ENCODE results near the gene HAUS8.

DNA sequence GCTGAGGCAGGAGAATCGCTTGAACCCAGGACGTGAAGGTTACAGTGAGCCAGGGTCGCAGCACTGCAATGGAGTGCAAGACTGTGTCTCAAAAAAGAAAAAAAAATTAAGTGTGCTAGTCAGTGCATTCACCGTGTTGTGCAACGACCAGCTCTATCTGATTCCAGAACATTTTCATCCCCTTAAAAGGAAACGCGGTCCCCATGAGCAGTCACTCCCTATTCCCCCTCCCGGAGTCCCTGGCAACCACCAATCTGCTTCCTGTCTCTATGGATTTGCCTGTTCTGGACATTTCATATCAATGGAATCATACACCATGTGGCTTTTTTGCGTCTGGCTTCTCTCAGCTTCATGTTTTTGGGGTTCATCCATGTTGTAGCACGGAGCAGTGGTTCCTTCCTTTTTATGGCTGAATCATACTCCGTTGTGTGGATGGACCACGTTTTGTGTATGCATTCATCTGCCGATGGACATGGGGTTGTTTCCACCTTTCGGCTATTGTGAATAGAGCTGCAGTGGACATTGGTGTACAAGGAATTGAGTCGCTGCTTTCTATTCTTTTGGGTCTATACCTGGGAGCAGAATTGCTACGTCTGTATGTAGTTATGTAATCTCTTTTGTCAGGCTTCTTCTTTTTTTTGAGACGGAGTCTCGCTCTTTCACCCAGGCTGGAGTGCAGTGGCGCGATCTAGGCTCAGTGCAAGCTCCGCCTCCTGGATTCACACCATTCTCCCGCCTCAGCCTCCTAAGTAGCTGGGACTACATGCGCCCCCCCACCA lies 20.1 kb upstream of the HAUS8 start:
- TF ChIP-seq, protein P1, sequence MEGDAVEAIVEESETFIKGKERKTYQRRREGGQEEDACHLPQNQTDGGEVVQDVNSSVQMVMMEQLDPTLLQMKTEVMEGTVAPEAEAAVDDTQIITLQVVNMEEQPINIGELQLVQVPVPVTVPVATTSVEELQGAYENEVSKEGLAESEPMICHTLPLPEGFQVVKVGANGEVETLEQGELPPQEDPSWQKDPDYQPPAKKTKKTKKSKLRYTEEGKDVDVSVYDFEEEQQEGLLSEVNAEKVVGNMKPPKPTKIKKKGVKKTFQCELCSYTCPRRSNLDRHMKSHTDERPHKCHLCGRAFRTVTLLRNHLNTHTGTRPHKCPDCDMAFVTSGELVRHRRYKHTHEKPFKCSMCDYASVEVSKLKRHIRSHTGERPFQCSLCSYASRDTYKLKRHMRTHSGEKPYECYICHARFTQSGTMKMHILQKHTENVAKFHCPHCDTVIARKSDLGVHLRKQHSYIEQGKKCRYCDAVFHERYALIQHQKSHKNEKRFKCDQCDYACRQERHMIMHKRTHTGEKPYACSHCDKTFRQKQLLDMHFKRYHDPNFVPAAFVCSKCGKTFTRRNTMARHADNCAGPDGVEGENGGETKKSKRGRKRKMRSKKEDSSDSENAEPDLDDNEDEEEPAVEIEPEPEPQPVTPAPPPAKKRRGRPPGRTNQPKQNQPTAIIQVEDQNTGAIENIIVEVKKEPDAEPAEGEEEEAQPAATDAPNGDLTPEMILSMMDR (IDR thresholded peaks at IDR 0.05) = no peak
- no peak for TF ChIP-seq EZH2 (IDR thresholded peaks at IDR 0.05; ENCODE audit: borderline replicate concordance, insufficient read depth, low read depth, low read length, poor library complexity, severe bottlenecking)
